GM21619 (cell line): ENCODE data around the gene GOLGA6L9.
"Not testable (repeated sequence)": the region's sequence is repeated elsewhere in the genome, so short reads cannot be mapped to it uniquely, and the experiment has no call there.

Source experiments
- ATAC-seq: cut with Tn5 transposase; IDR thresholded peaks from one replicate; pipeline ENCODE4 v1.9.1; 2021; ENCODE audit not compliant: unreplicated experiment

The GOLGA6L9 gene

DNA sequence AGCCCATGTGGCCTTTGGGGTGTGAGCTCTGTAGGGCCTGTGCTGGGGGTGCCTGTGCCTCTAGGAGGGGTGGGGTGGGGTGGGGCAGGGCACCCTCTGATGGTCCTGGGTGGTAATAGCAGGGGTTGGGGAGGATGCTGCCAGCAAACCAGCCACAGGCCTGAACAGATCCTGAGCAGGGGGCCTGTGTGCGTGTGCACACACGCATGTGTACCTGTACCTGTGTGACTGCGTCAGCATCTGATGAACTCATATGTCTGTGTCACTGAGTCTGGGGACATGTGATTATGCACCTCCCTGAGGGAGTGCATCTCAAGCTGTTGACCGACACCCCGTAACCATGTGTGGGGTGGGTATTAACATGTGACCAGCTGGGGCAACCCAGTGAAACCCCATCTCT is 36.0 kb downstream of the GOLGA6L9 start:
- ATAC-seq, result not testable (repeated sequence)

DNA sequence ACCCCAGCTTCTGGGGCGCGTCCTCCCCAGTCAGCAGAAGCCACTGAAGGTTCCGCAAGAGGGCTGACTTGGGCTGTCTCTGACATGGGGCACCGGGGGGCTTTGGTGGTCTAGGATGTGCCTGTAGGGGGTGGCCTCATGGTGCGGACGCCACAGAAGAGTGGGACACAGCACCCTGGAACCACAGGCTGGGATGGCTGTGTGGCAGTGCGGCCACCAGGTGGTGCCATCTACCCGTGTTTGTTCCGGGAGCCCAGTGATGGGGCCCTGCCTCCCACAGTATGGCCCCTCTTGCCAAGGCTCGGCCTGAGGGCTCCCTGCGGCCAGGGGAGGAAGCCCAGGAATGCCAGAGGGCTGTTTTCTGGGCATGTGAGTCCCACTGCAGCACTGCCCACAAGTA is 38.6 kb downstream of the GOLGA6L9 start:
- peak; percentile 91 for ATAC-seq

DNA sequence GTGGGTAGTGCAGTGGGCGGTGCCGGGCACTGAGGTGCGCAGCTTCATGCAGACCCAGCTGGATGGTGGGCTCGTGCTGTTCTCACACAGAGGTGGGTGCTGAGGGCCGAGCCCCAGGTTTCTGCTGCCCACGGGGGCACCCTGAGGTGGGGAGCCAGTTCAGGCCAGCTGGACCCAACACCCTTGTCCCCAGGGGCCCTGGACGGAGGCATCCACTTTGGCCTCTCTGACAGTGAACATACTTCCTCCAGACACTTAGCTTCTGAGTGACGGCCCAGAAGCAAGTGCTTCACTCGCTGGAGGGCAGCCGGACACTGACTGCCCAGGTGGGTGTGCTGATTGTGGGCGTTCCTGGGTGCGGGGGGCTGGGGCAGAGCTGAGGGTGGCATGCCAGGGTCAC is 39.8 kb downstream of the GOLGA6L9 start:
- ATAC-seq, result not testable (repeated sequence)

DNA sequence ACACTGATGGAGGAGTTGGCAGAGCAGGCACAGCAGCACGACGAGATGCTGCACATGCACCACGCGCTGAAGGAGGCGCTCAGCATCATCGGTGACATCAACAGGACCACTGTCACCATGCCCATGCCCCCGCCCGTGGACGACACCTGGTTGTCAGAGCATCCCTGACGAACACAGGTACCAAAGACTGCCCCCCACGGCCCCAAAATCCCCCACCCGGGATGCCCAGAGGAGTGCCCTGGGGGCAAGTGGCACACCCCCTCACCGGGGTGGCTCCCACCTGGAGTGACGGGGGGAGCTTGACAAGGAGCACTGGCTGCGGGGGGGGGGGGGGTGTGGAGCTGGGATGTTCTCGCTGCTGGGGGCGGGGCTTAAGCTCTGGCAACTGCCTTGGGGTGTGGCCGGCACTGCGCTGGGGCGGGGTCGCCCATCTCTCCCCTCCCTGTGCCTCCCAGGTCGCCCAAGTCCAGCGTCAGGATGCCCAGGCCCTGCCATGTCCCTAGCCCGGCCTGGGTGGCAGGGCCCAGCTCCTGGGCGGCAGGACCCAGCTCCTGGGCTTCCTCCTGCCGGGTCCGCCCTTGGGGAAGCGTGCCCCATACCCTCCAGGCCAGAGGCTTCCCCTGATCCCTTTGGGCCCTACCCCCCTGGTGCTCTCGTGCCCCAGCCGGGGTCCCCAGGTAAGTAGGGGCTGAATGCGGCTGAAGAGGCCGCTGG is 42.8 kb downstream of the GOLGA6L9 start:
- ATAC-seq, result not testable (repeated sequence)

DNA sequence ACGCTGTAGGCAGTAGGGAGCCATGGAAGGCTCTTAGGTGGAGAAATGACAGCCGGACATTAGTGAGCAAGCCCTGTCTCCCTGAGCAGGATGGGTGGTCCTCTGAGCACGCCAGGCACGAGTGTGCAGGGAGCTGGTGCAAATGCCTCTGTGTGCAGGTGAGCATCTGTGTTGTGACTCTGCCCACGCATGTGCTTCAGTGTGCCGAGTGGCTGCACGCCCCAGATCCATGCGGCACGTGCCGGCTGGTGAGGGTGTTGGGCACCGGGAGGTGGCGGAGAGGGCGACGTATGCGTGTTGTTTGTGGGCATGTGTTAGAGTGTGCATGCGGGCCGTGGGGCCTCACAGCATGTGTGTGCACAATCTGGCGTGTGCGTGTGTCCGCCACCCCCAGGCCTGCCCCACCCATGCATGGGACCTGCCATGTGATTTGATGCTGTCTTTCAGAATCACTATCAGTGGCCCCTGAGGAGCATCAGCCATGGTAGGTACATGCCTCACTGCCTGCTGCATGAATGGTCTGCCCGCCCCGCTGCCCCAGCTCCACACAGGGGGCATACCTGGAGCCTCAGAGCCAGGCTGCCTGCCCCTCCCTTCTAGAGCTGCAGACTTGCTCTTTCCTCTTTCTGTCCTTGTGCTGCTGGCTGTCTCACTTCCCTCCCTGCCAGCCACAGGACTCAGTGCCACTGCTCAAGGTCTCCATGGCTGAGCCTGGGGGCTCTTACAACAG is 45.1 kb downstream of the GOLGA6L9 start:
- not testable (repeated sequence) for ATAC-seq

DNA sequence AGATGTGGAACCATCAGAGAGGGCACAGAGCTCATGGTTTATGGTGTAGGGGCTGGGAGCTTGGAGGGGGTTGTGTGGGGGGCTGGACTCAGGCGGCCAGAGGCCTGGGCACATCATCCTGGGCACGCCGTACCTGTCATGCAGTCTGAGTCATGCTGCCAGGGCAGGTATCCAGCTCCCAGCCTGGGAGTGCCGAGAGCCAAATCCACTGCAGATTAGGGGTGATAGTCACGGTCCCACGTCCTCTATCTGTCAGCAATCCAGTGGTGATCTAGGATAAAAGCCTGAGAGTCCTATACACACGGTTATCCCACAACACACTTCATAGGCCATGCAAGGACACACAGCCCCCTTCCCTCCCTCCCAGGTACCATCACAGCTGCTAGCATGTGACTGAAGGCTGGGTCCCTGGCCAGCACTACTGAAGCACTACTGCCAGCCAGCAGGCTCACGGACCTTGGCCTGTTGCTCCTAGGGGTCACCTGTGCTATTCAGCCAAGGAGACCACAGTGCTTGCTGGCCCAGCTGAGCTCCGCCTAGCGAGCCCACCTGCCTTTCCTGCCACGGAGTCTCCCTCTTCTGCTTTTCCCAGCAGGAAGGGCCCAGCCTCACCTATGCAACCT is 45.8 kb downstream of the GOLGA6L9 start:
- ATAC-seq, result not testable (repeated sequence)

DNA sequence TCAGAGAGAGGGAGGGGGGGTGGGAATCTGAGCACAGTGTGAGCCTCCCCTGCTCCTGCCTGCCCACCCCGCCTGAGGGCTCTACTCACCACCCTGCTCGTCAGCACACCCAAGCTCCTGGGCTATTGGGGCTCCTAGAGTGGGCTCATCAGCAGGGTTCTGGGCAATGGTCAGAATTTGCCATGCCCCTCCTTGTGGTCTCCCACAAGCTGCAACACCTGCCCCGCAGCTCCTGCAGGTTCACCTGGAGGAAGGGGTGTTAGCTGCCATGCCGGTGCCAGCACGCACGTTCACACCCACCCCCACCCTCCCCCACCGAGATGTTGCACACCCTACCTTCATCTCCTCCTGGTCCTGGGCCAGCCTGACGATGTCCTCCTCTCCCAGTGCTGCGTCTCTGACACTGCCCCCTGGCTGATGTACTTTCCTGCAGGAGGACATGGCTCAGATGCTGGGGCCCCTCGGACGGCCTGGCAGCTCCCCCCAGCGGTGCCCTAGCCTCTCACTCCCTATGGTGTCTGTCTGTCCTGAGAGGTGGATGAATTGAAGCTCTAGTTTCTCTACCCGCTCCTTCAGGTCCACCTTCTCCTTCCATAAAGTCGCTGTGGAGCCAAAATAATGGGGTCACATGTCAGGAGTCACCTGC is 47.2 kb downstream of the GOLGA6L9 start:
- ATAC-seq, result not testable (repeated sequence)

DNA sequence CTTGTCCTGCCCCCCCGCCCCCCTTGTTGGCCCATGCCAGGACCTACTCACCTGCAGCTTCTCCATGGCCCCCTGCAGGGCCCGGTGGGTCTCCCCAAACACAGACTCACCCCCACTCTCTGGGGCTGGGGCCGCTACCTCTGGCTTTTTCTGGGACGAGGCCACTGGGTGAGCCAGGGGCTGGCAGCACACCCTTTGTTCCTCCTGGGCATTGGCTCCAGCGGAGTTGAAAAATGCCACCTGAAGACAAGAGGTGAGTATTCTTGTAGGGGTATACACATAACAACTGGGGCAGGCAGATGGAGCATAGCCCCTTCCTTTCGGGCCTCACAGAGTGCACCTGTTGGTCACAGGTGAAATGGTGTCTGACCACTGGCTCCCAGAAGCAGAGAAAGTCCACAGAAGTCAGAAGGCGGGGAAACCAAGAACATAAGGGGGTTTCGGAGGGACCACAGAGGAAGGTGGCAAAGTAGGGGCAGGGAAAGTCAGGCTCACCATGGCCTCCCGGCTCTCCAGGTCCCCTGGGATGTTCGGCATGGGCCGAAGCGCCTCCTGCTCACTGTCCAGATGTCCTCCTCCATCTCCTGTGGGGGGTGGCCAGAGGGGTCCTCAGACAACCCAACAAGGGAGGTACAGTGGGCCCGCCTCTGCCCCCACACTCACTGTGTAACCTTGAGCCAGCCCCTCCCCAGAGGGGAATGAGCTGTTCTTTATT is 47.9 kb downstream of the GOLGA6L9 start:
- not testable (repeated sequence) for ATAC-seq
